ENCODE results near the gene TEAD1.

DNA sequence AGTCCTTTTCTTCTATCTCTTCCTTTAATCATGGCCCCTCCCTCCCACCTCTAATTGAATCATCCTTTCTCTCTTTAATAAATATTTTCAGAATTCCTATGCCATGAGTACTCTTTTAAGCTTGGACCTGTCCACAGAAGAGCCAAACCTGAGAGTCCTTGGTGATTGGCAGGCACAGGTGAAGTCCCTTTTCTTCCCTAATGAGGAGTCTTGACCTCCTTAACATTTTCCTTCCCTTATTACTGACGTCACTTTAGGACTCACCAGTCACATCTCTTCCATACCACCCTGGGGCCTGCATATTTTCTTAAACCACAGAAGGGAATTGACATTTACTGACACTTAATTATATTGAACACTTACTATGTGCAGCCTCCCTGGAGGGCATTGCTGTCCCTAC is 293.9 kb downstream of the TEAD1 start:
- TF ChIP-seq, protein P1, sequence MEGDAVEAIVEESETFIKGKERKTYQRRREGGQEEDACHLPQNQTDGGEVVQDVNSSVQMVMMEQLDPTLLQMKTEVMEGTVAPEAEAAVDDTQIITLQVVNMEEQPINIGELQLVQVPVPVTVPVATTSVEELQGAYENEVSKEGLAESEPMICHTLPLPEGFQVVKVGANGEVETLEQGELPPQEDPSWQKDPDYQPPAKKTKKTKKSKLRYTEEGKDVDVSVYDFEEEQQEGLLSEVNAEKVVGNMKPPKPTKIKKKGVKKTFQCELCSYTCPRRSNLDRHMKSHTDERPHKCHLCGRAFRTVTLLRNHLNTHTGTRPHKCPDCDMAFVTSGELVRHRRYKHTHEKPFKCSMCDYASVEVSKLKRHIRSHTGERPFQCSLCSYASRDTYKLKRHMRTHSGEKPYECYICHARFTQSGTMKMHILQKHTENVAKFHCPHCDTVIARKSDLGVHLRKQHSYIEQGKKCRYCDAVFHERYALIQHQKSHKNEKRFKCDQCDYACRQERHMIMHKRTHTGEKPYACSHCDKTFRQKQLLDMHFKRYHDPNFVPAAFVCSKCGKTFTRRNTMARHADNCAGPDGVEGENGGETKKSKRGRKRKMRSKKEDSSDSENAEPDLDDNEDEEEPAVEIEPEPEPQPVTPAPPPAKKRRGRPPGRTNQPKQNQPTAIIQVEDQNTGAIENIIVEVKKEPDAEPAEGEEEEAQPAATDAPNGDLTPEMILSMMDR (conservative IDR thresholded peaks at IDR 0.05) = no peak
- TF ChIP-seq ZFX (IDR thresholded peaks at IDR 0.05) = no peak
